HEK293 (cell line): Measurements from ENCODE around the gene L3MBTL4.

Experiments used
- CTCF ChIA-PET: fragments of 350-600 bp; formaldehyde crosslinking; extraction: SDS; loops from one replicate; lab custom pipeline; 2021; ENCODE audit warnings: antibody characterized with exemption; lab: Yijun Ruan, JAX
- POLR2A ChIA-PET: fragments of 300-600 bp; formaldehyde crosslinking; extraction: SDS; loops from one replicate; lab custom pipeline; 2020; ENCODE audit warnings: antibody characterized with exemption, inconsistent platforms; lab: Yijun Ruan, JAX
- H3K27ac ChIP-seq: fragments of 200-500 bp; sonication (Bioruptor generic); 2 replicates; pipeline ENCODE4 v1.5.1; 2014; ENCODE audit warnings: low read depth, low read length, control low read depth, inconsistent platforms; ENCODE audit errors: extremely low read depth
- H3K36me3 ChIP-seq, 2 experiments: fragments of 200-500 bp in 1 of 2; sonication (Bioruptor generic) in 1 of 2; 1 replicate in 1 of 2; 2 replicates in 1 of 2; pipeline ENCODE4 v1.5.1; 2014 to 2017; ENCODE audit warnings: inconsistent platforms in 2 of 2, low read length in 2 of 2; ENCODE audit not compliant: control insufficient read depth in 2 of 2, insufficient read depth in 1 of 2
- H3K4me1 ChIP-seq: fragments of 200-500 bp; sonication (Bioruptor generic); 2 replicates; pipeline ENCODE4 v1.5.1; 2014; ENCODE audit warnings: mild to moderate bottlenecking, low read length, inconsistent platforms; ENCODE audit not compliant: control insufficient read depth, insufficient read depth
- H3K4me3 ChIP-seq: 2 replicates; pipeline ENCODE4 v1.5.1; 2011; ENCODE audit warnings: low read depth, mild to moderate bottlenecking, control low read depth, low read length, moderate library complexity
- H3K9me3 ChIP-seq: fragments of 200-500 bp; sonication (Bioruptor generic); 2 replicates; pipeline ENCODE4 v1.5.1; 2014; ENCODE audit warnings: low read depth, low read length, inconsistent platforms; ENCODE audit not compliant: control insufficient read depth, insufficient read depth
- BCL11A ChIP-seq: fragments of 450-650 bp; formaldehyde crosslinking; IDR thresholded peaks from 2 replicates; pipeline ENCODE4 v1.5.1; 2016; ENCODE audit warnings: low read depth, missing biosample characterization, missing genetic modification characterization
- ELK4 ChIP-seq: IDR thresholded peaks from 2 replicates; pipeline ENCODE4 v1.6.1; 2011; ENCODE audit warnings: mild to moderate bottlenecking, low read depth, low read length, borderline replicate concordance
- INSM2 ChIP-seq: fragments of 450-650 bp; formaldehyde crosslinking; IDR thresholded peaks from 2 replicates; pipeline ENCODE4 v1.5.1; 2016; ENCODE audit warnings: missing biosample characterization, missing genetic modification characterization
- KLF10 ChIP-seq: fragments of 450-650 bp; IDR thresholded peaks from 2 replicates; pipeline ENCODE4 v1.5.1; 2018; ENCODE audit warnings: missing biosample characterization, mild to moderate bottlenecking, missing genetic modification characterization
- KLF17 ChIP-seq: fragments of 450-650 bp; formaldehyde crosslinking; IDR thresholded peaks from 2 replicates; pipeline ENCODE4 v1.5.1; 2016; ENCODE audit warnings: missing biosample characterization, missing genetic modification characterization
- MYNN ChIP-seq: fragments of 450-650 bp; formaldehyde crosslinking; IDR thresholded peaks from 2 replicates; pipeline ENCODE4 v1.5.1; 2016; ENCODE audit warnings: missing biosample characterization, missing genetic modification characterization, borderline replicate concordance
- SP3 ChIP-seq: fragments of 450-650 bp; formaldehyde crosslinking; IDR thresholded peaks from 2 replicates; pipeline ENCODE4 v1.5.1; 2016; ENCODE audit warnings: missing biosample characterization, missing genetic modification characterization
- TCF7L2 ChIP-seq: IDR thresholded peaks from 2 replicates; pipeline ENCODE4 v1.6.1; 2011; ENCODE audit warnings: low read depth, mild to moderate bottlenecking, inconsistent platforms, low read length, moderate library complexity, borderline replicate concordance
- TRIM28 ChIP-seq: IDR thresholded peaks from 2 replicates; pipeline ENCODE4 v1.6.1; 2011; ENCODE audit warnings: low read length, control low read depth, borderline replicate concordance
- ZBTB7A ChIP-seq: fragments of 450-650 bp; formaldehyde crosslinking; IDR thresholded peaks from 2 replicates; pipeline ENCODE4 v1.5.1; 2016; ENCODE audit warnings: low read depth, missing biosample characterization, missing genetic modification characterization
- ZFP3 ChIP-seq: fragments of 450-650 bp; formaldehyde crosslinking; IDR thresholded peaks from 2 replicates; pipeline ENCODE4 v1.5.1; 2016; ENCODE audit warnings: low read depth, missing biosample characterization, missing genetic modification characterization
- ZNF292 ChIP-seq: fragments of 450-650 bp; formaldehyde crosslinking; IDR thresholded peaks from 2 replicates; pipeline ENCODE4 v1.5.1; 2016; ENCODE audit warnings: low read depth, missing biosample characterization, missing genetic modification characterization, borderline replicate concordance
- ZNF473 ChIP-seq: fragments of 450-650 bp; formaldehyde crosslinking; IDR thresholded peaks from 2 replicates; pipeline ENCODE4 v1.5.1; 2017; ENCODE audit warnings: missing biosample characterization, missing genetic modification characterization
- ZNF514 ChIP-seq: fragments of 450-650 bp; formaldehyde crosslinking; IDR thresholded peaks from 2 replicates; pipeline ENCODE4 v1.5.1; 2016; ENCODE audit warnings: missing biosample characterization, missing genetic modification characterization
- ZNF521 ChIP-seq: fragments of 450-650 bp; formaldehyde crosslinking; IDR thresholded peaks from 2 replicates; pipeline ENCODE4 v1.5.1; 2017; ENCODE audit warnings: missing biosample characterization, mild to moderate bottlenecking, missing genetic modification characterization
- ZNF555 ChIP-seq: fragments of 450-650 bp; formaldehyde crosslinking; conservative IDR thresholded peaks from 2 replicates; pipeline ENCODE4 v1.5.1; 2017; ENCODE audit warnings: missing biosample characterization, mild to moderate bottlenecking, missing genetic modification characterization, inconsistent platforms
- ZNF561 ChIP-seq: fragments of 450-650 bp; IDR thresholded peaks from 2 replicates; pipeline ENCODE4 v1.5.1; 2018; ENCODE audit warnings: missing biosample characterization, missing genetic modification characterization, borderline replicate concordance
- ZNF600 ChIP-seq: fragments of 450-650 bp; formaldehyde crosslinking; IDR thresholded peaks from 2 replicates; pipeline ENCODE4 v1.5.1; 2016; ENCODE audit warnings: missing biosample characterization, missing genetic modification characterization
- ZNF654 ChIP-seq: fragments of 450-650 bp; formaldehyde crosslinking; IDR thresholded peaks from 2 replicates; pipeline ENCODE4 v1.5.1; 2016; ENCODE audit warnings: low read depth, missing biosample characterization, missing genetic modification characterization
- ZNF701 ChIP-seq: fragments of 450-650 bp; formaldehyde crosslinking; IDR thresholded peaks from 2 replicates; pipeline ENCODE4 v1.5.1; 2016; ENCODE audit warnings: missing biosample characterization, missing genetic modification characterization
- ZSCAN16 ChIP-seq: fragments of 450-650 bp; formaldehyde crosslinking; IDR thresholded peaks from 2 replicates; pipeline ENCODE4 v1.5.1; 2016; ENCODE audit warnings: missing biosample characterization, missing genetic modification characterization

L3MBTL4 gene

GRCh38 chr18:6374935-6375529 lies 39.7 kb downstream of the L3MBTL4 start:
- H3K9me3 ChIP-seq, result no peaks in the 10 kb centered on the region
- no peak overlapping the region for H3K27ac ChIP-seq
- POLR2A ChIA-PET, result no interaction called here
- H3K36me3 ChIP-seq, result no peaks in the 10 kb centered on the region
- peaks cover 15% of the 10 kb centered on the region for H3K4me1 ChIP-seq
- TF ChIP-seq ZFP3 (tag by site-specific recombination) (no peak), TRIM28 (no peak), KLF17 (tag by site-specific recombination) (no peak), ZNF561 (tag by site-specific recombination) (no peak), INSM2 (tag by site-specific recombination) (no peak), ZNF555 (tag by site-specific recombination) (no peak), ELK4 (no peak), ZNF521 (tag by site-specific recombination) (no peak), ZNF701 (tag by site-specific recombination) (no peak), ZBTB7A (no peak), ZNF600 (no peak), ZNF292 (tag by site-specific recombination) (no peak), MYNN (tag by site-specific recombination) (no peak), TCF7L2 (no peak), BCL11A (tag by site-specific recombination) (no peak), KLF10 (tag by site-specific recombination) (no peak), ZSCAN16 (no peak), ZNF473 (tag by site-specific recombination) (no peak), ZNF654 (tag by site-specific recombination) (no peak), SP3 (tag by site-specific recombination) (no peak)
- CTCF ChIA-PET, result interaction anchor here (0.9 kb wide), 1 partner anchor 27 kb away, joined by 3 read pairs; no protein-coding TSS in a partner anchor
- H3K4me3 ChIP-seq, result no peak overlapping the region

GRCh38 chr18:6374340-6374739 lies 40.4 kb downstream of the L3MBTL4 start:
- ChIA-PET POLR2A (no interaction called here), CTCF (interaction anchor here (0.9 kb wide), 1 partner anchor 27 kb away, joined by 3 read pairs; no protein-coding TSS in a partner anchor)
- no peak overlapping the region for H3K27ac ChIP-seq
- no peaks in the 10 kb centered on the region for H3K9me3 ChIP-seq
- no peak overlapping the region for H3K4me3 ChIP-seq
- peaks cover 19% of the 10 kb centered on the region for H3K4me1 ChIP-seq
- no peak for TF ChIP-seq ZNF514
- no peaks in the 10 kb centered on the region for H3K36me3 ChIP-seq
